ENCODE results near the gene ISG20L2. TPM values are rescaled to one million over a fixed set of nuclear protein-coding genes. Genes with fewer than 3 reads are reported as not detected.
"Not testable (repeated sequence)": the region's sequence is repeated elsewhere in the genome, so short reads cannot be mapped to it uniquely, and the experiment has no call there.

ISG20L2 gene
- total RNA-seq, 1 donor from 2014 or later, result 33.0 TPM

GRCh38 chr1:156760092-156760795, 31.7 kb upstream of the ISG20L2 start:
- H3K4me3 Mint-ChIP-seq (ENCODE audit: unreplicated experiment), result no peak overlapping the region
- no peak for TF ChIP-seq CTCF (IDR thresholded peaks at IDR 0.05)
- no peak overlapping the region for H3K27ac Mint-ChIP-seq (ENCODE audit: unreplicated experiment)
- H3K27me3 Mint-ChIP-seq (ENCODE audit: unreplicated experiment), result no peaks in the 10 kb centered on the region
- DNase-seq (ENCODE audit: extremely low spot score, unreplicated experiment), result no peak
- H3K36me3 Mint-ChIP-seq (ENCODE audit: unreplicated experiment), result no peaks in the 10 kb centered on the region
- no peaks in the 10 kb centered on the region for H3K4me1 Mint-ChIP-seq (ENCODE audit: unreplicated experiment)
- H3K9me3 Mint-ChIP-seq (ENCODE audit: unreplicated experiment), result no peaks in the 10 kb centered on the region

DNA sequence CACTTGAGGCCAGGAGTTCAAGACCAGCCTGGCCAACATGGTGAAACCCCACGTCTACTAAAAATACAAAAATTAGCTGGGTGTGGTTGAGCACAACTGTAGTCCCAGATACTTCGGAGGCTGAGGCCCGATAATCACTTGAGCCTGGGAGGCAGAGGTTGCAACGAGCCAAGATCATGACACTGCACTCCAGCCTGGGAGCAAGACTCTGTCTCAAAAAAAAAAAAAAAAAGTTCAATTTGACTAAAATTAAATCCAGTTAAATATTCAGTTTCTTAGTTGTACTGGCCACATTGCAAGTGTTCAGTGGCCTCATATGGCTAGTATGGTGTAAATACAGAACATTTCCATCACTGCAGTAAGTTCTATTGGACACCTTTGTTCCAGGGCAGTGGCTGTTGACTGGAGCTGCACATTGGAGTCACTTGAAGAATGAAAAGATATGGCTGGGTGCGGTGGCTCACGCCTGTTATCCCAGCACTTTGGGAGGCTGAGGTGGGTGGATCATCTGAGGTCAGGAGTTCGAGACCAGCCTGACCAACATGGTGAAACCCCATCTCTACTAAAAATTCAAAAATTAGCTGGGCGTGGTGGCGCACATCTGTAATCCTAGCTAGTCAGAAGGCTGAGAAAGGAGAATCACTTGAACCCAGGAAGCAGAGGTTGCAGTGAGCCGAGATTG, 29.1 kb upstream of the ISG20L2 start:
- not testable (repeated sequence) for H3K36me3 Mint-ChIP-seq (ENCODE audit: unreplicated experiment); H3K27me3 Mint-ChIP-seq (ENCODE audit: unreplicated experiment); H3K4me3 Mint-ChIP-seq (ENCODE audit: unreplicated experiment); DNase-seq (ENCODE audit: extremely low spot score, unreplicated experiment); H3K9me3 Mint-ChIP-seq (ENCODE audit: unreplicated experiment); H3K27ac Mint-ChIP-seq (ENCODE audit: unreplicated experiment); H3K4me1 Mint-ChIP-seq (ENCODE audit: unreplicated experiment)

- no peak for DNase-seq (ENCODE audit: extremely low spot score, unreplicated experiment)
- Mint-ChIP-seq H3K27me3 (ENCODE audit: unreplicated experiment) (no peaks in the 10 kb centered on the region), H3K36me3 (ENCODE audit: unreplicated experiment) (peaks cover 1% of the 10 kb centered on the region), H3K4me1 (ENCODE audit: unreplicated experiment) (peaks cover 15% of the 10 kb centered on the region), H3K4me3 (ENCODE audit: unreplicated experiment) (no peak overlapping the region), H3K9me3 (ENCODE audit: unreplicated experiment) (no peaks in the 10 kb centered on the region), H3K27ac (ENCODE audit: unreplicated experiment) (no peak overlapping the region)
- no peak for TF ChIP-seq CTCF (IDR thresholded peaks at IDR 0.05)
Measured at GRCh38 chr1:156756355-156756754, 27.8 kb upstream of the ISG20L2 start.

GRCh38 chr1:156755527-156755950, 27.0 kb upstream of the ISG20L2 start:
- Mint-ChIP-seq H3K27ac (ENCODE audit: unreplicated experiment) (no peak overlapping the region), H3K4me1 (ENCODE audit: unreplicated experiment) (peaks cover 16% of the 10 kb centered on the region)

DNA sequence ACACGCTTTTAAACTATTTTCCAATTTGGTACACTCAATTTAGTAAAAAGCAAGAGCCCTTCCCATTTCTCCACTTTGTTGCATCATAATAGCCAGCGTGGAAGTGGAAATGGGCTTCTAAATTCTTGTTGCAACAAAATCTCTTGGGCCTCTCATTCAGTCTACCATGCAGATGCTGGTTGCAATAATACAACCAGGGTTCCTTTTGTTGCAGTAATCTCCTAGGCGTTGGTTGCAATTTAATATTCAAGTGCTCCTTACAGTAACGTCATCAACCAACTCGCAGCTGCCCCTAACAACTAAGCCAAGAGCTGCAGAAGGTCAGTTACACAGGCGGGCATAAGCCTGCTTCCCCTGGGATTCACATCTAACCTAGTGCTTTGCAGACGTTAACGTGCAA, 25.7 kb upstream of the ISG20L2 start:
- no peak for DNase-seq (ENCODE audit: extremely low spot score, unreplicated experiment)
- H3K27ac Mint-ChIP-seq (ENCODE audit: unreplicated experiment), result no peak overlapping the region

More at GRCh38 chr1:156755527-156755950, 27.0 kb upstream of the ISG20L2 start:
- H3K4me3 Mint-ChIP-seq (ENCODE audit: unreplicated experiment), result no peak overlapping the region
- no peaks in the 10 kb centered on the region for H3K9me3 Mint-ChIP-seq (ENCODE audit: unreplicated experiment)
- no peaks in the 10 kb centered on the region for H3K27me3 Mint-ChIP-seq (ENCODE audit: unreplicated experiment)
- peaks cover 1% of the 10 kb centered on the region for H3K36me3 Mint-ChIP-seq (ENCODE audit: unreplicated experiment)
- TF ChIP-seq CTCF (IDR thresholded peaks at IDR 0.05), result no peak
- DNase-seq (ENCODE audit: extremely low spot score, unreplicated experiment), result no peak

More for the DNA sequence above, 25.7 kb upstream of the ISG20L2 start:
- H3K9me3 Mint-ChIP-seq (ENCODE audit: unreplicated experiment), result no peaks in the 10 kb centered on the region
- peak overlapping the region; percentile 6 for H3K4me3 Mint-ChIP-seq (ENCODE audit: unreplicated experiment)
- TF ChIP-seq CTCF (IDR thresholded peaks at IDR 0.05), result no peak
- no peaks in the 10 kb centered on the region for H3K27me3 Mint-ChIP-seq (ENCODE audit: unreplicated experiment)
- peaks cover 29% of the 10 kb centered on the region for H3K4me1 Mint-ChIP-seq (ENCODE audit: unreplicated experiment)
- H3K36me3 Mint-ChIP-seq (ENCODE audit: unreplicated experiment), result peaks cover 1% of the 10 kb centered on the region
